Measurements from ENCODE around the gene RAD51B. TPM values are rescaled to one million over a fixed set of nuclear protein-coding genes. Genes with fewer than 3 reads are reported as not detected.

RAD51B gene
- total and polyA plus RNA-seq, 9 of the 15 experiments (the other 6 are each of a cell fraction or from before 2014, with no cell fraction given): 8.5 to 17.3 (median 11.3) TPM

GRCh38 chr14:68279437-68279720 is 459.8 kb downstream of the RAD51B start:
- no peaks in the 10 kb centered on the region for H3K9me3 ChIP-seq (replicated peaks; ENCODE audit: control insufficient read depth, insufficient read depth, low read depth, low read length)
- no peaks in the 10 kb centered on the region for H3K9me1 ChIP-seq (ENCODE audit: control insufficient read depth, insufficient read depth, low read length)
- ATAC-seq (no peak), FAIRE-seq (no peak), DNase-seq (ENCODE audit: extremely low read depth in 1 of 4, low spot score in 3 of 4) (no peak)
- WGBS (ENCODE audit: insufficient coverage, low coverage, missing lambda C conversion rate): 82% methylated on average over 3 of the region's 3 CpGs
- no peak for TF ChIP-seq SNAPC5 (CRISPR knock-in tag; IDR thresholded peaks at IDR 0.05)
- TF ChIP-seq ZNF655 (CRISPR knock-in tag; IDR thresholded peaks at IDR 0.05): no peak
- TF ChIP-seq SPI1 (IDR thresholded peaks at IDR 0.05; ENCODE audit: borderline replicate concordance, low read depth, low read length): no peak
- TF ChIP-seq NFIC (IDR thresholded peaks at IDR 0.05): no peak
- no peak for TF ChIP-seq ZNF609 (CRISPR knock-in tag; IDR thresholded peaks at IDR 0.05; ENCODE audit: borderline replicate concordance)
- TF ChIP-seq CSDE1 (IDR thresholded peaks at IDR 0.05): no peak
- TF ChIP-seq MBD2 (IDR thresholded peaks at IDR 0.05; ENCODE audit: borderline replicate concordance, low read depth): no peak
- no peak for TF ChIP-seq U2AF2 (optimal IDR thresholded peaks at IDR 0.05; ENCODE audit: low read depth, low read length)
- TF ChIP-seq PHB (CRISPR knock-in tag; IDR thresholded peaks at IDR 0.05): no peak
- no peaks in the 10 kb centered on the region for H3K27me3 ChIP-seq (ENCODE audit: control insufficient read depth in 2 of 2, insufficient read depth in 2 of 2, low read length in 2 of 2)
- peaks cover 0 to 20% of the 10 kb centered on the region in 2 experiments; a peak in 2 of 5 replicates for H3K4me1 ChIP-seq (replicated peaks in 1 of 2; ENCODE audit: control insufficient read depth in 2 of 2, insufficient read depth in 2 of 2, low read length in 2 of 2)
- no peak overlapping the region for H3K4me3 ChIP-seq
- intact Hi-C loops (cut with micrococcal nuclease) (no loop called here), in situ Hi-C loops (cut with MboI) (no loop called here)
- ChIA-PET POLR2A (no interaction called here), CTCF (ENCODE audit: low intra/inter-chr PET ratio) (no interaction called here)
- H3K36me3 ChIP-seq (ENCODE audit: control insufficient read depth, insufficient read depth, low read length): no peaks in the 10 kb centered on the region
- no peaks in the 10 kb centered on the region for H4K20me1 ChIP-seq (replicated peaks; ENCODE audit: control insufficient read depth, insufficient read depth, low read length)
- BruUV-seq (replicated peaks): no TSS peak
- H3K27ac ChIP-seq (ENCODE audit: extremely low read depth, low read depth, low read length): no peak overlapping the region
- H3K79me2 ChIP-seq (ENCODE audit: control insufficient read depth, insufficient read depth, low read length): no peaks in the 10 kb centered on the region
- H3K4me2 ChIP-seq (ENCODE audit: insufficient read depth, low read length): no peak overlapping the region
- peak overlapping the region; percentile 77; the same call in 1 of the 2 replicates for H2AFZ ChIP-seq (ENCODE audit: low read depth, low read length)
- no peak overlapping the region for H3K9ac ChIP-seq (ENCODE audit: insufficient read depth in 1 of 2, low read depth in 2 of 2, low read length in 2 of 2)

Measured in K562 (cell line).